H1 (cell line): ENCODE measurements around the gene PPP1R1A. TPM values are rescaled to one million over a fixed set of nuclear protein-coding genes. Genes with fewer than 3 reads are reported as not detected.

Source experiments
- CTCF ChIA-PET: fragments of 300-600 bp; sonication (Branson Sonifier 250); formaldehyde crosslinking; loops from one replicate; lab custom pipeline; 2021; ENCODE audit not compliant: partially characterized antibody; lab: Charles Lee
- POLR2A ChIA-PET: fragments of 300-600 bp; sonication (Branson Sonifier 250); formaldehyde crosslinking; loops from one replicate; lab custom pipeline; 2021; ENCODE audit warnings: inconsistent platforms; ENCODE audit not compliant: partially characterized antibody; lab: Charles Lee
- DNase-seq, 2 experiments: peaks; one replicate each; pipeline versions ENCODE4 v3.0.0 to v3.0.0-alpha.2; 2010 to 2022; ENCODE audit warnings: low spot score in 2 of 2, low read depth in 1 of 2, mixed read lengths in 1 of 2
- FAIRE-seq: peaks from 2 replicates; lab custom pipeline; 2011; peaks lifted over from hg19 to GRCh38; lab: Jason Lieb, UNC
- H2AFZ ChIP-seq: 2 replicates; pipeline ENCODE4 v1.8.1; 2012; ENCODE audit warnings: low read length, inconsistent platforms
- H2AK5ac ChIP-seq: 2 replicates; pipeline ENCODE4 v1.6.1; 2013; ENCODE audit warnings: low read depth, low read length
- H2BK120ac ChIP-seq: replicated peaks from 2 replicates; pipeline ENCODE3; 2013; ENCODE audit warnings: low read depth, low read length, inconsistent platforms
- H2BK12ac ChIP-seq: 2 replicates; pipeline ENCODE4 v1.6.1; 2013; ENCODE audit warnings: low read depth, low read length
- H2BK15ac ChIP-seq: 2 replicates; pipeline ENCODE4 v1.6.1; 2013; ENCODE audit warnings: low read length
- H2BK20ac ChIP-seq: 2 replicates; pipeline ENCODE4 v1.6.1; 2013; ENCODE audit warnings: low read length
- H2BK5ac ChIP-seq: 2 replicates; pipeline ENCODE4 v1.6.1; 2013; ENCODE audit warnings: low read depth, low read length
- H3K14ac ChIP-seq: 2 replicates; pipeline ENCODE4 v1.6.1; 2013; ENCODE audit warnings: inconsistent platforms; ENCODE audit not compliant: insufficient read length
- H3K18ac ChIP-seq: 2 replicates; pipeline ENCODE4 v1.6.1; 2013; ENCODE audit warnings: low read length; ENCODE audit errors: extremely low read depth
- H3K23ac ChIP-seq: 2 replicates; pipeline ENCODE4 v1.6.1; 2013; ENCODE audit warnings: inconsistent platforms; ENCODE audit not compliant: insufficient read length
- H3K23me2 ChIP-seq: 2 replicates; pipeline ENCODE4 v1.6.1; 2013; ENCODE audit warnings: low read depth, low read length
- H3K27ac ChIP-seq: 2 replicates; pipeline ENCODE4 v1.6.1; 2011; ENCODE audit warnings: low read depth, low read length, inconsistent platforms
- H3K27me3 ChIP-seq, 4 experiments: replicated peaks in 1 of 4; 1 replicate in 1 of 4; 2 replicates in 3 of 4; pipeline versions ENCODE4 v1.6.1 to v1.8.1; 2011 to 2013; ENCODE audit warnings: low read length in 3 of 4, mild to moderate bottlenecking in 3 of 4, inconsistent platforms in 2 of 4, mixed read lengths in 2 of 4, moderate library complexity in 1 of 4; ENCODE audit not compliant: control insufficient read depth in 3 of 4, insufficient read depth in 3 of 4; ENCODE audit errors: extremely low read depth in 1 of 4
- H3K36me3 ChIP-seq, 4 experiments: 2 replicates each; pipeline versions ENCODE4 v1.6.1 to v1.8.1; 2011 to 2013; ENCODE audit warnings: mild to moderate bottlenecking in 4 of 4, low read length in 3 of 4, moderate library complexity in 2 of 4, control low read depth in 1 of 4, inconsistent platforms in 1 of 4; ENCODE audit not compliant: insufficient read depth in 4 of 4, control insufficient read depth in 2 of 4
- H3K4ac ChIP-seq: replicated peaks from 2 replicates; pipeline ENCODE3; 2013; ENCODE audit warnings: low read length, low read depth, mixed read lengths, inconsistent platforms; ENCODE audit not compliant: insufficient read length
- H3K4me1 ChIP-seq, 4 experiments: replicated peaks in 1 of 4; 1 replicate in 1 of 4; 2 replicates in 3 of 4; pipeline versions ENCODE4 v1.6.1 to v1.8.1; 2011 to 2013; ENCODE audit warnings: low read length in 3 of 4, inconsistent platforms in 2 of 4, mixed read lengths in 1 of 4; ENCODE audit not compliant: insufficient read depth in 4 of 4, control insufficient read depth in 3 of 4
- H3K4me2 ChIP-seq, 2 experiments: 2 replicates each; pipeline versions ENCODE4 v1.6.1 to v1.8.1; 2011 to 2013; ENCODE audit warnings: low read depth in 2 of 2, low read length in 2 of 2, control low read depth in 1 of 2, inconsistent platforms in 1 of 2, mild to moderate bottlenecking in 1 of 2; ENCODE audit not compliant: insufficient read depth in 1 of 2
- H3K4me3 ChIP-seq, 4 experiments: fragments of 200-600, 300-600 bp in 1 of 4; sonication (generic), shearing (Covaris generic), sonication (Bioruptor Twin) in 1 of 4; 2 replicates each; pipeline versions ENCODE4 v1.5.1 to v1.8.1; 2011 to 2016; ENCODE audit warnings: low read length in 4 of 4, low read depth in 3 of 4, control low read depth in 2 of 4, inconsistent platforms in 2 of 4, mild to moderate bottlenecking in 2 of 4, mixed read lengths in 1 of 4, moderate library complexity in 1 of 4; ENCODE audit not compliant: insufficient read depth in 2 of 4; ENCODE audit errors: extremely low read depth in 1 of 4
- H3K56ac ChIP-seq: replicated peaks from 2 replicates; pipeline ENCODE3; 2013; ENCODE audit warnings: low read depth, mild to moderate bottlenecking, mixed read lengths, low read length, inconsistent platforms; ENCODE audit not compliant: insufficient read length
- H3K79me1 ChIP-seq: 2 replicates; pipeline ENCODE4 v1.6.1; 2013; ENCODE audit warnings: low read depth, low read length, control low read depth
- H3K79me2 ChIP-seq, 2 experiments: 2 replicates each; pipeline versions ENCODE4 v1.6.1 to v1.8.1; 2012 to 2013; ENCODE audit warnings: low read length in 2 of 2, mild to moderate bottlenecking in 2 of 2, inconsistent platforms in 1 of 2; ENCODE audit not compliant: insufficient read depth in 2 of 2, control insufficient read depth in 1 of 2
- H3K9ac ChIP-seq, 4 experiments: replicated peaks in 1 of 4; 1 replicate in 1 of 4; 2 replicates in 3 of 4; pipeline versions ENCODE4 v1.6.1 to v1.8.1; 2011 to 2013; ENCODE audit warnings: low read depth in 3 of 4, low read length in 3 of 4, control low read depth in 2 of 4, mild to moderate bottlenecking in 2 of 4, moderate library complexity in 2 of 4, inconsistent platforms in 1 of 4; ENCODE audit errors: extremely low read depth in 1 of 4
- H3K9me3 ChIP-seq, 2 experiments: 2 replicates each; pipeline versions ENCODE4 v1.6.1 to v1.8.1; 2012 to 2013; ENCODE audit warnings: mild to moderate bottlenecking in 2 of 2, moderate library complexity in 2 of 2, control low read depth in 1 of 2, inconsistent platforms in 1 of 2, low read depth in 1 of 2, low read length in 1 of 2, mixed read lengths in 1 of 2; ENCODE audit not compliant: insufficient read depth in 2 of 2
- H4K20me1 ChIP-seq, 2 experiments: replicated peaks in 1 of 2; 2 replicates each; pipeline versions ENCODE3 to v1.8.1; 2011 to 2013; ENCODE audit warnings: inconsistent platforms in 2 of 2, low read length in 2 of 2, mild to moderate bottlenecking in 1 of 2; ENCODE audit not compliant: insufficient read depth in 2 of 2, control insufficient read depth in 1 of 2
- H4K5ac ChIP-seq: 2 replicates; pipeline ENCODE4 v1.6.1; 2013; ENCODE audit warnings: low read length, low read depth, mixed read lengths, inconsistent platforms; ENCODE audit not compliant: insufficient read length
- H4K8ac ChIP-seq: 2 replicates; pipeline ENCODE4 v1.8.0; 2013; ENCODE audit warnings: mild to moderate bottlenecking, moderate library complexity, low read length, inconsistent platforms; ENCODE audit not compliant: insufficient read depth; ENCODE audit errors: extremely low read depth
- H4K91ac ChIP-seq: replicated peaks from 2 replicates; pipeline ENCODE3; 2013; ENCODE audit warnings: low read length, mixed read lengths, inconsistent platforms; ENCODE audit not compliant: insufficient read length
- BCL11A ChIP-seq, 2 experiments: IDR thresholded peaks; one replicate each; pipeline ENCODE4 v1.6.1; 2011; ENCODE audit warnings: low read depth in 2 of 2, low read length in 2 of 2, mild to moderate bottlenecking in 2 of 2
- EZH2 ChIP-seq: fragments of 200-600 bp; sonication (generic); IDR thresholded peaks from 2 replicates; pipeline ENCODE4 v1.7.1; 2012; ENCODE audit warnings: low read depth, mild to moderate bottlenecking, moderate library complexity, low read length, inconsistent platforms; ENCODE audit not compliant: severe bottlenecking
- SAP30 ChIP-seq: fragments of 300-600 bp; sonication (generic); IDR thresholded peaks from 2 replicates; pipeline ENCODE4 v1.7.1; 2012; ENCODE audit warnings: low read length, moderate library complexity, mild to moderate bottlenecking, inconsistent platforms; ENCODE audit not compliant: insufficient read depth, insufficient replicate concordance
- SRF ChIP-seq: IDR thresholded peaks from 2 replicates; pipeline ENCODE4 v1.6.1; 2011; ENCODE audit warnings: mild to moderate bottlenecking, low read depth, low read length, moderate library complexity
- TCF12 ChIP-seq: IDR thresholded peaks from 2 replicates; pipeline ENCODE4 v1.6.1; 2011; ENCODE audit warnings: low read depth, mild to moderate bottlenecking, low read length
- WGBS, 2 experiments: shearing (Covaris generic) in 1 of 2; methylation state at CpG; one replicate each; pipeline versions ENCODE4 v1.1.6 to v1.1.7; 2013 to 2015; ENCODE audit warnings: low lambda C conversion rate in 2 of 2, mixed read lengths in 2 of 2, inconsistent platforms in 1 of 2, low coverage in 1 of 2, missing lambda C conversion rate in 1 of 2; ENCODE audit not compliant: insufficient replicate concordance in 2 of 2, insufficient coverage in 1 of 2, insufficient read length in 1 of 2; ENCODE audit errors: extremely low coverage in 1 of 2, missing lambda C conversion rate in 1 of 2; 5-methylcytosine and 5-hydroxymethylcytosine counted together
- polyA plus RNA-seq, 7 experiments: library from polyadenylated mRNA; depleted of rRNA in 3 of 7; stranded (reverse) in 5 of 7; unstranded in 2 of 7; fragments of >200 nt in 5 of 7; fragments of 200-250 nt in 2 of 7; gene quantifications; 1 replicate in 5 of 7; 2 replicates in 1 of 7; 4 replicates in 1 of 7; pipeline versions ENCODE4 v1.2.1 to v1.2.3, GENCODE V29; 2011 to 2013; ENCODE audit warnings: missing spikeins in 2 of 7, mixed read lengths in 2 of 7
- total RNA-seq: library from RNA; stranded (reverse); fragmentation: NEBNext Ultra II Directional; extraction: Animal tissue kit (Norgen Biotek cat#: 25700); gene quantifications from 2 replicates; pipeline ENCODE4 v1.2.1, GENCODE V29; 2021

The PPP1R1A gene
- total and polyA plus RNA-seq, 2 of the 8 experiments (the other 6 are each of a cell fraction or from before 2014, with no cell fraction given) = 5.8 to 13.1 TPM

GRCh38 chr12:54563787-54564186 is 24.7 kb downstream of the PPP1R1A start:
- H2BK15ac ChIP-seq = no peak overlapping the region
- H3K14ac ChIP-seq = no peak overlapping the region
- H3K23me2 ChIP-seq = peaks cover 3% of the 10 kb centered on the region
- TF ChIP-seq SRF = no peak
- TF ChIP-seq TCF12 = no peak
- no peak for TF ChIP-seq EZH2
- no peak for TF ChIP-seq BCL11A (IDR thresholded peaks at IDR 0.05; ENCODE audit: low read depth in 2 of 2, low read length in 2 of 2)
- TF ChIP-seq SAP30 = no peak
- H4K8ac ChIP-seq = no peak overlapping the region
- H3K27me3 ChIP-seq = peaks cover 15 to 48% (median 39%) of the 10 kb centered on the region in 4 experiments
- H2AFZ ChIP-seq = no peak overlapping the region
- no peak overlapping the region for H2BK5ac ChIP-seq
- H3K18ac ChIP-seq = no peak overlapping the region
- no peaks in the 10 kb centered on the region for H3K79me2 ChIP-seq
- POLR2A ChIA-PET = interaction anchor here (0.6 to 1.4 kb wide), 3 partner anchors 9 to 171 kb away, joined by 3 to 4 read pairs (median 3); no protein-coding TSS in a partner anchor
- H3K9ac ChIP-seq = no peak overlapping the region
- no peak overlapping the region for H2BK120ac ChIP-seq
- H3K4me3 ChIP-seq = no peak overlapping the region
- no peak overlapping the region for H2AK5ac ChIP-seq
- no peak overlapping the region for H2BK20ac ChIP-seq
- H4K5ac ChIP-seq = no peak overlapping the region
- 92% methylated on average over 1 of the region's 1 CpG; no CpG with 5 or more reads in 1 of the 2 experiments for WGBS, 2 experiments
- no peak overlapping the region for H3K27ac ChIP-seq
- H4K91ac ChIP-seq = no peak overlapping the region
- CTCF ChIA-PET = interaction anchor here (1.1 to 3.9 kb wide), 17 partner anchors 8 to 228 kb away, joined by 3 to 13 read pairs (median 6); partner anchors contain the start of gene PDE1B
- peaks cover 10 to 17% (median 14%) of the 10 kb centered on the region in 4 experiments; a peak in 6 of 7 replicates for H3K4me1 ChIP-seq
- no peak overlapping the region for H3K4ac ChIP-seq
- H3K79me1 ChIP-seq = no peaks in the 10 kb centered on the region
- no peak for FAIRE-seq
- no peaks in the 10 kb centered on the region for H3K9me3 ChIP-seq
- no peak overlapping the region for H3K56ac ChIP-seq
- H3K4me2 ChIP-seq = no peak overlapping the region
- no peak for DNase-seq
- no peak overlapping the region for H3K23ac ChIP-seq
- no peak overlapping the region for H2BK12ac ChIP-seq
- no peaks in the 10 kb centered on the region for H3K36me3 ChIP-seq
- no peaks in the 10 kb centered on the region for H4K20me1 ChIP-seq
